PC-3 (cell line): Measurements from ENCODE around the gene DLX2.

Source experiments
- CTCF ChIP-seq: fragments of 300-600 bp; sonication (generic); conservative IDR thresholded peaks from 2 replicates; pipeline ENCODE4 v1.5.1; 2017; ENCODE audit warnings: antibody characterized with exemption, low read depth, mild to moderate bottlenecking, low read length
- EZH2 ChIP-seq: fragments of 300-600 bp; sonication (generic); IDR thresholded peaks from one replicate; pipeline ENCODE4 v1.6.1; 2017; ENCODE audit warnings: antibody characterized with exemption, mild to moderate bottlenecking, low read length; ENCODE audit not compliant: unreplicated experiment

DNA sequence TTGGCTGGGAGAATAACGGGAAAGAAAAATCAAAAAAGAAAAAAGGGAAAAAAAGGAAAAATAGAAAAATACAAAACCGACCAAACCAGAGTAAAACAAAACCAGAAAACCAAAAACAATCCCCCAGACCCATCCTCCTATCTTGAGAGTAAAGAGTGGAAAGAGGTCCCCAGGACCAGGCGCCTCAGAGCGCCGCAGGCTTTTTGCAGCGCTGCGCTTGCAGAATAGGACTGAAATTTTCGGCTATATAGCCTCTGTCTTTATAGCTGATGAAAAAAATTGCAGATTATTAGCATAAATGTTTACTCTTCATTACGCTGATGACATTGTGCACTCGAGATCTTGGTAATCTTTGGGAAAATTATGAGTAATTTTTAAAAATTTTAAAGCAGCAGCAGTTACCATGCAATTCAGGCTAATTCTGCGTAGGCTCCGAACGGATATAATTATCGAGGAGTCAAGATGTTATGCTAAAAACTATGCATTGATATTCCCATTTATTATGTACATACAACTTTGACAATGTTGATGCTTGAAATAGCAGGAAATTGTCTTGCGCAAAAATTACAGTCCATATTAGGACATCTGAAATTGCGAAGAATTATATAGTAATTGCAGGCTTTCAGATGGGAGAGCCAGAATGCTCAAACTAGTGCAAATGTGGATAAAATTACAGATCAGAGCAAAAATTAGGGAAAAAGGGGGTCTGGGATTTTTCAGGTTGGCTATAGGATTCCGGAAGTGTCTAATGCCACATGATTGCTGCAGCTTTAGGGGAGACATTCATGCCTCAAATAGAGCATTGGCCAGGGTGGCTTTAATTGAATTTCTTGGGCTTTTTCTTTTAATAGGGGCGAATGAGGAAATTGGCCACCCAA, 9.0 kb downstream of the DLX2 start:
- TF ChIP-seq CTCF = no peak
- no peak for TF ChIP-seq EZH2
